ENCODE data around the gene OR7G1. TPM values are rescaled to one million over a fixed set of nuclear protein-coding genes. Genes with fewer than 3 reads are reported as not detected.
A peak's percentile ranks its signal among the peaks of the same experiment; 100 is the strongest.

Gene OR7G1, protein sequence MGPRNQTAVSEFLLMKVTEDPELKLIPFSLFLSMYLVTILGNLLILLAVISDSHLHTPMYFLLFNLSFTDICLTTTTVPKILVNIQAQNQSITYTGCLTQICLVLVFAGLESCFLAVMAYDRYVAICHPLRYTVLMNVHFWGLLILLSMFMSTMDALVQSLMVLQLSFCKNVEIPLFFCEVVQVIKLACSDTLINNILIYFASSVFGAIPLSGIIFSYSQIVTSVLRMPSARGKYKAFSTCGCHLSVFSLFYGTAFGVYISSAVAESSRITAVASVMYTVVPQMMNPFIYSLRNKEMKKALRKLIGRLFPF
- not detected for polyA plus RNA-seq (ENCODE audit: insufficient read depth in 1 of 5, insufficient read length in 5 of 5, low replicate concordance in 1 of 5)
- long read RNA-seq, donor 1, partial matches to known transcripts: 0 of 1 reads
- long read RNA-seq, donor 1, other reads (novel, unspliced or antisense): 0 of 1 reads
- long read RNA-seq, donor 2: 0 reads
- long read RNA-seq, donor 3: 0 reads
- long read RNA-seq, donor 4: 0 reads
- long read RNA-seq, donor 5: 0 reads
- long read RNA-seq, donor 6: 0 reads
- long read RNA-seq, donor 7: 0 reads
- long read RNA-seq, donor 8: 0 reads

DNA sequence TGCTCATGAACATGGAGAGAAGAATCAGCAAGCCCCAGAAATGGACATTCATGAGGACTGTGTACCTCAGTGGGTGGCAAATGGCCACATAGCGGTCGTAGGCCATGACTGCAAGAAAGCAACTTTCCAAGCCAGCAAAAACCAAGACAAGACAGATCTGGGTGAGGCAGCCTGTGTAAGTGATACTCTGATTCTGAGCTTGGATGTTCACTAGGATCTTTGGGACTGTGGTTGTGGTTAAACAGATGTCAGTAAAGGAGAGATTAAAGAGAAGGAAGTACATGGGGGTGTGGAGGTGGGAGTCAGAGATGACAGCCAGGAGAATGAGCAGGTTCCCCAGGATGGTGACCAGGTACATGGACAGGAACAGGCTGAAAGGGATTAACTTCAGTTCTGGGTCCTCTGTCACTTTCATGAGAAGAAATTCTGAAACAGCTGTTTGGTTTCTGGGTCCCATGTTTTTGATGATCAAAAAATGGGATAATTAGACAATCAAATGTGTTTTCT lies at the start of gene OR7G1:
OR7G1 (minus strand) TSS at position 457 of the 507 bp plus-strand sequence; CDS start at position 457, 0 bp downstream.
- DNase-seq: no peak

DNA sequence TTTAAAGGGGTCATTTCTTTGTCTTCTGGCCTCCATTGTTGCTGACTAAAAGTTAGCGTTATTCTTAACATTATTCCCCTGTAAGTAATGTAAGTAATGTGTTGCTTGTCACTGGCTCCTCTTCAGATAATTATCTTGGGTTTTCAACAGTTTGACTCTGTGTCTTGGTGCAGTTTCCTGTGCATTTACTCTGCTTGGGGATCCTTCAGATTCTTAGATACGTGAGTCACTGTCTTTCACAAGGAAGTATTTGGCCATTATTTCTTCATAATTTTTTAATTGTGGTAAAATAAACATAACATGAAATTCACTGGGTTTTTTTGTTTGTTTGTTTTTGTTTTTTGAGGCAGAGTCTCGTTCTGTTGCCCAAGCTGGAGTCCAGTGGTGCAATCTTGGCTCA lies 49.7 kb upstream of the OR7G1 start:
- DNase-seq: no peak

DNA sequence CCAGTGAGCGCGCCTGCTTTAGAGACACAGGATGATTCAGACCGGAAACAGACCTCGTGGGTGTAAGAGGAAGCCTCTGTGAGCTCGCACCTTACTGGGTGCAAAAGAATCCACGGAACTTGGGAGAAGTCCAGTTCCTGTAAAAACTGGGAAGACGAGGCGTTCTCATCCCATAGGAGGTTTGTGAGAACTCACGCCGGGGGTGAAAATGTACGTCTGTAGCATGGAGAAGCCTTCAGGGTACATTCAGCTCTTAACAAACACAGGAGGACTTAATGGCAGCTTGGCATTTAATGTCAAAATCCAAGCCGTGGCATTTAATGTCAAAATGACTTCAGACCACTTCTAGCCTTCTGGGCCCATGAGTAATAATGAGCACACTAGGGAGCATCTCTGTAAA lies 45.9 kb upstream of the OR7G1 start:
- no peak for DNase-seq

- no peak for DNase-seq
These were observed 44.3 kb upstream of the OR7G1 start for GRCh38 chr19:9159891-9160290.

GRCh38 chr19:9156304-9156703 lies 40.7 kb upstream of the OR7G1 start:
- DNase-seq: no peak

- DNase-seq: no peak
These were observed 40.0 kb upstream of the OR7G1 start for GRCh38 chr19:9155591-9155990.

DNA sequence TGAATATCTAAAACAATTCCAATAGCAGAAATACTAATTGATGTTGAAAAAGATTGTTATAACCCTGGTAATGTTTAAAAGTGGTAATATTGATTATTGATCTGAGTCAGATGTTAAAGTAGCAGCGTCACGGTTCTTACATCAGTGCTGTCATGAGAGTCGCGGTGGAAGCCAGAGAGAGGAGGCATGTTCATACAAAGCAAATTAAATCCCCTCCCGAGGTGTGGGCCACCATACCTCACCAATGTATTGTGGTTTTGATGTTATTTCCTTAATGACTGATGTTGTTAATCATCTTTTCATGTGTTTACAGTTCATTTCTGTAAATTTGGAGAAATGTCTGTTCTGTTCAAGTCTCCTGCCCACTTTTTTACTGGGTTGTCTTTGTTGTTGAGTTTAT lies 35.8 kb upstream of the OR7G1 start:
- DNase-seq: no peak

DNA sequence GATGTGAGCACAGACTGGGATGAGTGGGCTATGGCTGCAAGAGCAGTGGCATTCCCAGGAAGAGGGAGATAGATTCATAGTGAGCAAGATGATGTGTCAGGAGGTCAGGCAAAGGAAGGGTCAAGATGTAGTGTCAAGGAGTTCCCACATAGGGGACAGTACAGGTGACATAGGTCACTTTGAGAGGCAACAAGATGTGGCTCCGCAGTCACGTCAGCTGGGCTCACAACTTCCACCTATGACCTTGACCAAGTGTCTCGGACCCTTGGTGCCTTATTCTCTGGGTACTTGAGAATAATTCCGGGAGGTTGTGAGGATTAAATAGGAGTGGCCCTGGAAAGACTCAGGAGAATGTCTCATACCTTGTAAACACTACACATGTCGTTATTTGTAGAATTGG lies 35.1 kb upstream of the OR7G1 start:
- no peak for DNase-seq

DNA sequence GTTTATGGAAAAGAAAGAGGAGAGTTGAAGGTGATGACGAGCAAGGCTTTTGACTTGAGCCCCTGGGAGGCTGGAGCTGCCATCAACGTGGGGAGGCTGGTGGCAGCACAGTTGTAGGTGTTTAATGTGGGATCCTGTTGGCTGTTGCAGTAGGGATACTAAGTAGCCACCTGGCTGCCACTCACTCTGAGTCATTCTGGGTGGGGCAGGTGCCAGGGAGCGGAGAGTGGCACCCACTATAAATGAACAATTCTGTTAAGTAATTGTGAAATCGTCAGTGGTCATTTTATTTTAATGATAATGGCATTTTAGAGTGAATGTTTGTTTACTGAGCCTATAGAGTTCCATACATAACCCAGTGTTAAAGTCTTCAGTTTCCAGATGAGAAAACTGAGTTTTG lies 34.4 kb upstream of the OR7G1 start:
- no peak for DNase-seq

DNA sequence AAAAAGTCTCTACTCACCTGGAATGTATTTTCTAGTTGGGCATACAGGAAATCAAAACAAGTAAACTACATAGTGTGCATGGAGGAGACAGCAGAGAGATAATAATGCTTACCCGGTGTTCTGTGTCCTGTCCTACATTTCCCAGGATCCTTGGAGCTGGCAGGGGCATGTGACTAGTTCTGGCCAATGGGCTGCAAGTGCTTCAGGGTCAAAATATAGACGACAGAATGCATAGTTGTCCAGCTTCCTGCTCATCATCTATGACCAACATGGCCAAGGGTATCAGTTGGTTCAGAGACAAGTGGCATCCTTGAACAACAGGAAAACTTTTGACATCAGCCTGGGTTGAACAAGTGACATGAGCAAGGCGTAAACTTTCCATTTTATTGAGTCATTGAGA lies 33.1 kb upstream of the OR7G1 start:
- DNase-seq: no peak

DNA sequence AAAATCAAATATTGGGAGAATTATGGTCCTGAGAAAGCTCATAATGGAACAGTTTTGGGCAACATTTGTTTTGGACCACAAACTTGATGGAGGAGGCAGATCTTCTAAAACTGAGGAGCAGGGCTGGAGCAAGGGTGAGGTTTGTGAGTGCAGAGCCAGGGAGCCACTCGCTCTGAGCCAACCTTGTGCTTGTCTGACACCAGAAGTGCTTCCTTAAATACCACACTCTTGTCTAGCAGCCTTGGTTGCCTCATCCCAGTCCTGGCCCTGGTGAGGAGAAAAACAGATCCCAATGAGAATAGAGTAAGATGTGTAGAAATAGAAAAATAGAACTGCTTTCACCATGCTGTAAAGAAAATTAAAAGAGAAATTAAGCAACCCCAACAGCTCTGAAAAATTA lies 31.3 kb upstream of the OR7G1 start:
- no peak for DNase-seq

GRCh38 chr19:9144920-9145319 lies 29.4 kb upstream of the OR7G1 start:
- no peak for DNase-seq

DNA sequence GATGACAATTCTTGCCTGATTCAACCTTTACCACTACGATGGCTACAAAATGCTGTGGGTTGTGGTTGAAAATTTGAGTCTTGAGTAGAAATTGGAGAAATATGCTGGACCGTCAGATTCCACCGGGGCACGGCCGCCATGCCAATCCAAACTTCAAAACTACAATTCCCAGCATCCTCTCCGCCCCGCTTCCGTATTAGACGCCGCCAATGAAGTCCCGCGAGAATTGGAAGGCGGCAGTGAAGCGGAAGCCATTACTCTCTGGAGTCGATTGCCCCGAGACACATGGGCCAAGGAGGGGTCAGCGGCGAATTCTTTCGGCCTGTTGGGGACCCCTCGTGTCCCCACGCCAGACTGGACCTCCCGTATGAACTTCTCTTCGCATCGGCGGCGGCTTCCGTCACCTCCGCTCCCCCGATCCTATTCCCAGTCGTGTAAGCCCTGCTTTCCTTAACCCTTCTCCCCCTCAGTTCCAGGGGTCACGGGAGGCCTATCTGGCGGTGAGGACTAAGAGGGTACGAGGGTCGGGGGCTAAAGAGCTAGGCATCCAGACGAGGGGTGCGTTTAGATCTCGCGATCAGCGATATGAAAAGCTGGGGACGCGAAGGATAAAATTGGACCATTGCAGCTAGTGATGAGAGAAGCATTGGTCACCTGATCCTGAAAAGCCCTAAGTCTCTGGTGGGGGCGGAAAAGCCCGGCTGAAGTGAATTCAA lies 24.8 kb upstream of the OR7G1 start, which contains the start of gene ZNF317:
ZNF317 (plus strand) TSS at position 239 of the 716 bp plus-strand sequence. CDS start 15,620 bp downstream, outside the sequence.
- DNase-seq: peak; percentile 90 to 91

GRCh38 chr19:9139609-9140158 lies 24.1 kb upstream of the OR7G1 start:
- DNase-seq: peak in 1 of 2 donors; percentile 14

DNA sequence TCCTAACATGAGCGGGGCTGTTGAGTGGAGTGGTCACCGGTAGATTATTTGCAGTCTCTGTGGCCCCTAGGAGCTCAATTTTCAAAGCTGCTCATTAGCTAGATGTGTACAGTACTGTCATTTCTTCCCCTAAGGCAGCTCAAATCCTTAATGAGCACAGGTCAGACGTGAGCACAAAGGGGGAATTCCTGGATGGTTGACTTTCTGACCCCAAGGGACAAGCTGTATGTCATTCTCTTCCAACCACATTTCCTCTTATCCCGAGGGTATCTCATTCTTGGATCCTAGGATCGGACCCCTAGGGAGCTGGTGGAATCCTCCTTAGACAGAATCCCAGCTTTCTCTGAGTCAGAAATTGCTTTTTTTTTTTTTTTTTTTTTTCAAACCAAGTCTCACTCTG lies 16.9 kb upstream of the OR7G1 start:
- no peak for DNase-seq

DNA sequence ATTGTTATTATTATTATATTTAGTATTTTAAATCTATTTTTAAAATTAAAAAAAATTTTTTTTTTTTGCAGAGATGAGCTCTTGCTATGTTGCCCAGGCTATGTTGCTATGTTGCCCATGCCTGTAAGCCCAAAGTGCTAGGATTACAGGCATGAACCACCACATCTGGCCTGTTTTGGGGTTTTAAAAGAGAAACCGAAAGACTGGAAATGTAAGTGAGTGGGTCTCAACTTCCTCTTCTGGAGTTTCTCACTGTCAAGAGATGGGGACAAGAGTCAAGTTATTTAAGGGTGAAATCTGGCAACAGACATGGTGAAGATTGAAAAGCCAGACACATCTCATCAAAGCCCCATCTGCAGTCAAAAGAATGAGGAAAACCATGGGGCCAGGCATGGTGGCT lies 15.4 kb upstream of the OR7G1 start:
- DNase-seq: no peak

DNA sequence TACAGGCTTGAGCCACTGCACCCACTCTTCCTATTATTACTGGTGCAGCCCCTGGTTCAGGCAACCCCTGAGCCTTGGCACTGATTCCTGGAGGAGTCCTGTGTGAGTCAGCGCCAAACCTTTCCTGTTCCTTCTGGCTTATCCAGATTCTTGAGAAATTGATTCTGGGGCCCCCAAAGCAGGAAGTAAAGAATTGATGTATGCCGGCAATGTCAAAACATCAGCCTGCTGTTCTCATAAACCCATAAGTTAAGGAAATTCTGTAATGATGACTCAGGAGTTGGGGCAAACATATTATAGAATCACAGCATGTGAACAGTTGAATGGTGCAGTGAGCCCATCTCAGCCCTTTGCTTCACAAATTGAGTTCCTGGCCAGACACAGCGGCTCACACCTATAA lies 12.6 kb upstream of the OR7G1 start:
- no peak for DNase-seq

DNA sequence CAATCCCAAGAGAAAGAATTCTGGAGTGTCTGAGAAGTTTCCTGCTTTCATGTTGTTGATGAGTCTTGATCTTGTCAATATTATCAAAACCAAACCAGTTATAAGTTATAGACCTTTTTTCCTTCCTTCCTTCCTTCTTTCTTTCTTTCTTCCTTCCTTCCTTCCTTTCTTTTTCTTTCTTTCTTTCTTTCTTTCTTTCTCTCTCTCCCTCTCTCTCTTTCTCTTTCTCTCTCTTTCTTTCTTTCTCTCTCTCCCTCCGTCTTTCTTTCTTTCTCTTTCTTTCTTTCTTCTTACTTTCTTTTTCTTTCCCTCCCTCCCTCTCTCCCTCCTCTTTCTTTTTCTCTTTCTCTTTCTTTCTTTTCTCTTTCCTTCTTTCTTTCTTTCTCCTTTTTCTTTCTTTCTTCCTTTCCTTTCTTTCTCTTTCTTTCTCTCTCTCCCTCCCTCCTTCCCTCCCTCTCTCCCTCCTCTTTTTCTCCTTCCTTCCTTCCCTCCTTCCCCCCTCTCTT lies 11.4 kb upstream of the OR7G1 start, which contains the start of gene OR7G3:
OR7G3 (minus strand) TSS at position 51 of the 506 bp plus-strand sequence; CDS start at position 51, 0 bp downstream.
- DNase-seq: no peak

DNA sequence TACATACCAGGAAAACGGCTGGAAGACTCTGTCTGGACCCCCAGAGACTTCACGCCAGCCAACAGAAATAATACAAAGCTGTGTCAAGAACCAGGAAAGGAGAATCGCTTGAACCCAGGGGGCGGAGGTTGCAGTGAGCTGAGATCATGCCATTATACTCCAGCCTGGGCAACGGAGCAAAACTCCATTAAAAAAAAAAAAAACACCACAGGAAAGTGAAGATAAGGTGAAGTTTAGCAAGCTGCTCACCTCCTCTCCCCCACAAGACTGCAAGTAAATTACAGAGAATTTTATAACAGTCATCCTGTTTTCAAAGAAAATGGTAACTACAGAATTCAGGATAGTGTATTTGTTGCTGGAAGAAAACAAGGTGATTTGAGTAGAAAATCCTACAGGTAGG lies 984 bp upstream of the OR7G1 start:
- DNase-seq: no peak

GRCh38 chr19:9109959-9110358 lies 5.6 kb downstream of the OR7G1 start:
- DNase-seq: no peak

DNA sequence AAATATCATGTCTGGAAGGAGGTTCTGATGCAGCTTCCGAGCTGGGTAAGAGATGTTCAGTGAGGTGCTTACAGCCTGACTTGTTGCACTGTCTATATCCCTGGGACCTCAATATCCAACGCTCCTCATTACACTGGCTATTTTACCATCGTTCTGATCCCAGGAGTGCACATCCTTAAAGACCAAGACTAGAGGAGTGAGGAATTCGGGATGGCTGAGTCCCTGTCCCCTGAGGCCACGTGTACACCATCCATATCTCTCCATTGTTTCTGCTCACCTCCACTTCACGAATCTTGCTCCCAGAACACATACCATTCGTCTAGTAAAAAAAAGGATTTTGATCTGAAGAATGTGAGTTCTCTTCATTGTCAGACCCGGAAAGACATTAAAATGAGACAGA lies 8.2 kb downstream of the OR7G1 start, which contains the start of gene OR7G2:
OR7G2 (minus strand) TSS at position 101 of the 400 bp plus-strand sequence. CDS start 4,232 bp downstream, outside the sequence.
- DNase-seq: no peak

- no peak for DNase-seq
These were observed 28.8 kb downstream of the OR7G1 start, which contains the start of gene OR1M1 for GRCh38 chr19:9086761-9087160. OR1M1 (plus strand) TSS chr19:9087061; CDS start chr19:9093245, 6,184 bp downstream.
